H9 (cell line): ENCODE data around the gene MAGI3. TPM values are rescaled to one million over a fixed set of nuclear protein-coding genes. Genes with fewer than 3 reads are reported as not detected.
"Not testable (repeated sequence)": the region's sequence is repeated elsewhere in the genome, so short reads cannot be mapped to it uniquely, and the experiment has no call there.

ENCODE experiments used
- DNase-seq: peaks from one replicate; pipeline ENCODE4 v3.0.0-alpha.2; 2017
- H2AFZ ChIP-seq: one replicate; pipeline ENCODE4 v1.6.1; 2013; ENCODE audit warnings: mild to moderate bottlenecking, low read length, control low read depth, moderate library complexity
- H2AK5ac ChIP-seq: 2 replicates; pipeline ENCODE4 v1.6.1; 2013; ENCODE audit warnings: low read length, control low read depth, mixed read lengths; ENCODE audit not compliant: insufficient read length
- H2BK120ac ChIP-seq: one replicate; pipeline ENCODE4 v1.6.1; 2013; ENCODE audit warnings: low read depth, mild to moderate bottlenecking, low read length, control low read depth, inconsistent platforms; ENCODE audit not compliant: poor library complexity, severe bottlenecking
- H2BK12ac ChIP-seq: 2 replicates; pipeline ENCODE4 v1.6.1; 2013; ENCODE audit warnings: low read length, control low read depth, mixed read lengths, low read depth; ENCODE audit not compliant: insufficient read length
- H2BK15ac ChIP-seq: 2 replicates; pipeline ENCODE4 v1.6.1; 2013; ENCODE audit warnings: low read depth, low read length, control low read depth
- H2BK20ac ChIP-seq: one replicate; pipeline ENCODE4 v1.6.1; 2013; ENCODE audit warnings: low read depth, mild to moderate bottlenecking, low read length, control low read depth, inconsistent platforms; ENCODE audit not compliant: poor library complexity, severe bottlenecking
- H2BK5ac ChIP-seq: 2 replicates; pipeline ENCODE4 v1.6.1; 2013; ENCODE audit warnings: low read length, control low read depth, mixed read lengths; ENCODE audit not compliant: insufficient read length
- H3K14ac ChIP-seq: 2 replicates; pipeline ENCODE4 v1.6.1; 2013; ENCODE audit warnings: low read length, control low read depth; ENCODE audit not compliant: insufficient read depth
- H3K18ac ChIP-seq: 2 replicates; pipeline ENCODE4 v1.6.1; 2013; ENCODE audit warnings: low read depth, mild to moderate bottlenecking, mixed read lengths, low read length, control low read depth; ENCODE audit not compliant: insufficient read length
- H3K23ac ChIP-seq: 2 replicates; pipeline ENCODE4 v1.6.1; 2013; ENCODE audit warnings: low read length, control low read depth, mixed read lengths, low read depth; ENCODE audit not compliant: insufficient read length
- H3K23me2 ChIP-seq: 2 replicates; pipeline ENCODE4 v1.6.1; 2013; ENCODE audit warnings: low read depth, mild to moderate bottlenecking, mixed read lengths, low read length, control low read depth; ENCODE audit not compliant: insufficient read length, poor library complexity, severe bottlenecking
- H3K27ac ChIP-seq: 2 replicates; pipeline ENCODE4 v1.5.1; 2013; ENCODE audit warnings: low read length, control low read depth, mixed read lengths, low read depth; ENCODE audit not compliant: insufficient read length
- H3K27me3 ChIP-seq: 2 replicates; pipeline ENCODE4 v1.6.1; 2013; ENCODE audit warnings: low read length, control low read depth, inconsistent platforms; ENCODE audit not compliant: insufficient read depth
- H3K4ac ChIP-seq: 2 replicates; pipeline ENCODE4 v1.6.1; 2013; ENCODE audit warnings: low read depth, mild to moderate bottlenecking, control low read depth, inconsistent platforms, low read length, moderate library complexity
- H3K4me1 ChIP-seq: 2 replicates; pipeline ENCODE4 v1.6.1; 2013; ENCODE audit warnings: low read length, control low read depth, inconsistent platforms; ENCODE audit not compliant: insufficient read depth
- H3K4me2 ChIP-seq: 2 replicates; pipeline ENCODE4 v1.6.1; 2013; ENCODE audit warnings: low read length, control low read depth, mixed read lengths; ENCODE audit not compliant: insufficient read length, insufficient read depth
- H3K56ac ChIP-seq: 2 replicates; pipeline ENCODE4 v1.6.1; 2013; ENCODE audit warnings: low read depth, mild to moderate bottlenecking, mixed read lengths, low read length, control low read depth; ENCODE audit not compliant: insufficient read length
- H3K79me1 ChIP-seq: 2 replicates; pipeline ENCODE4 v1.6.1; 2013; ENCODE audit warnings: low read depth, mild to moderate bottlenecking, moderate library complexity, low read length, control low read depth, inconsistent platforms; ENCODE audit not compliant: insufficient read depth, poor library complexity, severe bottlenecking
- H3K79me2 ChIP-seq: 2 replicates; pipeline ENCODE4 v1.6.1; 2013; ENCODE audit warnings: low read length, control low read depth, inconsistent platforms; ENCODE audit not compliant: insufficient read depth
- H3K9ac ChIP-seq: 2 replicates; pipeline ENCODE4 v1.6.1; 2013; ENCODE audit warnings: low read length, control low read depth, mixed read lengths; ENCODE audit not compliant: insufficient read length; ENCODE audit errors: extremely low read depth
- H3K9me3 ChIP-seq: one replicate; pipeline ENCODE4 v1.6.1; 2013; ENCODE audit warnings: low read depth, low read length, inconsistent platforms; ENCODE audit not compliant: control insufficient read depth
- H3T11ph ChIP-seq: one replicate; pipeline ENCODE4 v1.6.1; 2013; ENCODE audit warnings: mild to moderate bottlenecking, low read length, control low read depth, inconsistent platforms
- H4K20me1 ChIP-seq: one replicate; pipeline ENCODE4 v1.6.1; 2013; ENCODE audit not compliant: control insufficient read depth, insufficient read length, insufficient read depth
- H4K5ac ChIP-seq: 2 replicates; pipeline ENCODE4 v1.6.1; 2013; ENCODE audit warnings: low read depth, mild to moderate bottlenecking, mixed read lengths, low read length, control low read depth; ENCODE audit not compliant: insufficient read length
- H4K8ac ChIP-seq: replicated peaks from 2 replicates; pipeline ENCODE4 v1.6.1; 2013; ENCODE audit warnings: low read length, control low read depth, mixed read lengths, low read depth; ENCODE audit not compliant: insufficient read length
- H4K91ac ChIP-seq: 2 replicates; pipeline ENCODE4 v1.6.1; 2013; ENCODE audit warnings: low read depth, mild to moderate bottlenecking, moderate library complexity, mixed read lengths, low read length, control low read depth; ENCODE audit not compliant: insufficient read length
- H3K27ac Mint-ChIP-seq, 3 experiments: 2 replicates in 2 of 3; 3 replicates in 1 of 3; pipeline ENCODE4 v1.8.0; 2020 to 2021; ENCODE audit warnings: mixed read lengths in 3 of 3, mild to moderate bottlenecking in 1 of 3, moderate library complexity in 1 of 3
- H3K27me3 Mint-ChIP-seq: 2 replicates; pipeline ENCODE4 v1.8.0; 2021; ENCODE audit warnings: low read depth, mild to moderate bottlenecking, moderate library complexity, mixed read lengths
- H3K36me3 Mint-ChIP-seq, 3 experiments: 2 replicates in 2 of 3; 3 replicates in 1 of 3; pipeline ENCODE4 v1.8.0; 2020 to 2021; ENCODE audit warnings: low read depth in 3 of 3, mixed read lengths in 3 of 3; ENCODE audit not compliant: insufficient read depth in 1 of 3
- H3K4me1 Mint-ChIP-seq, 2 experiments: 2 replicates each; pipeline ENCODE4 v1.8.0; 2020; ENCODE audit warnings: mixed read lengths in 2 of 2
- H3K4me3 Mint-ChIP-seq, 2 experiments: 2 replicates in 1 of 2; 3 replicates in 1 of 2; pipeline ENCODE4 v1.8.0; 2020 to 2021; ENCODE audit warnings: mild to moderate bottlenecking in 2 of 2, mixed read lengths in 2 of 2, moderate library complexity in 1 of 2
- H3K9me3 Mint-ChIP-seq, 2 experiments: 2 replicates in 1 of 2; 3 replicates in 1 of 2; pipeline ENCODE4 v1.8.0; 2020; ENCODE audit warnings: mild to moderate bottlenecking in 2 of 2, mixed read lengths in 2 of 2, moderate library complexity in 1 of 2
- CTCF ChIP-seq: fragments of 200-600 bp; sonication (generic); conservative IDR thresholded peaks from 3 replicates; pipeline ENCODE4 v1.8.0; 2021; ENCODE audit warnings: antibody characterized with exemption, mild to moderate bottlenecking
- WGBS: extraction: QIAGEN DNeasy Blood & Tissue Kit; methylation state at CpG from one replicate; pipeline ENCODE4 v1.1.7; 2013; ENCODE audit warnings: missing lambda C conversion rate, low lambda C conversion rate, mixed read lengths; ENCODE audit not compliant: insufficient read length; ENCODE audit errors: extremely low coverage; 5-methylcytosine and 5-hydroxymethylcytosine counted together
- total RNA-seq: library from RNA; stranded (reverse); gene quantifications from 2 replicates; pipeline ENCODE4 v1.2.1, GENCODE V29; 2021

Gene MAGI3
- total RNA-seq, 1 experiment from 2014 or later: 8.2 TPM

- Histone ChIP-seq H3K56ac (no peak overlapping the region), H4K91ac (no peak overlapping the region), H3K23me2 (no peaks in the 10 kb centered on the region), H2BK20ac (no peak overlapping the region), H3K23ac (no peak overlapping the region), H4K20me1 (no peaks in the 10 kb centered on the region), H3K27me3 (no peaks in the 10 kb centered on the region), H3K4me1 (no peaks in the 10 kb centered on the region), H3K18ac (no peak overlapping the region), H3K79me1 (no peaks in the 10 kb centered on the region), H3K27ac (no peak overlapping the region), H2BK5ac (no peak overlapping the region), H3K4ac (no peak overlapping the region), H3K4me2 (no peak overlapping the region), H3T11ph (no peak overlapping the region), H2AK5ac (no peak overlapping the region), H3K9ac (no peak overlapping the region), H3K9me3 (no peaks in the 10 kb centered on the region), H2AFZ (no peak overlapping the region), H4K5ac (no peak overlapping the region), H2BK12ac (no peak overlapping the region), H2BK120ac (no peak overlapping the region), H3K79me2 (no peaks in the 10 kb centered on the region), H3K14ac (no peak overlapping the region), H2BK15ac (no peak overlapping the region), H4K8ac (no peak overlapping the region)
- DNase-seq: no peak
- Mint-ChIP-seq H3K27ac (no peak overlapping the region), H3K9me3 (peaks cover 13 to 16% of the 10 kb centered on the region in 2 experiments), H3K36me3 (peaks cover 18 to 32% (median 22%) of the 10 kb centered on the region in 3 experiments), H3K27me3 (no peaks in the 10 kb centered on the region), H3K4me1 (peaks cover 6% of the 10 kb centered on the region in 2 experiments; a peak in 2 of 4 replicates), H3K4me3 (no peak overlapping the region)
- WGBS: no CpG with 5 or more reads among the region's 4 CpGs
- no peak for TF ChIP-seq CTCF
Measured at GRCh38 chr1:113593550-113594297, 203.4 kb downstream of the MAGI3 start.

- H2BK12ac ChIP-seq, H3K27ac ChIP-seq, H3K4ac ChIP-seq, H2BK20ac ChIP-seq, H3K23ac ChIP-seq, H2AK5ac ChIP-seq, H4K5ac ChIP-seq, H2BK120ac ChIP-seq, H3K4me2 ChIP-seq, DNase-seq, H4K91ac ChIP-seq, H3K14ac ChIP-seq, H4K20me1 ChIP-seq, H3K4me3 Mint-ChIP-seq, H3K79me1 ChIP-seq, H4K8ac ChIP-seq, H3K9ac ChIP-seq, H3K27ac Mint-ChIP-seq, H3K23me2 ChIP-seq, H2AFZ ChIP-seq, H2BK5ac ChIP-seq, H2BK15ac ChIP-seq, H3K4me1 ChIP-seq, H3K27me3 Mint-ChIP-seq, H3K4me1 Mint-ChIP-seq, H3T11ph ChIP-seq, H3K79me2 ChIP-seq, H3K18ac ChIP-seq, H3K9me3 Mint-ChIP-seq, H3K56ac ChIP-seq, H3K9me3 ChIP-seq, H3K27me3 ChIP-seq, H3K36me3 Mint-ChIP-seq: not testable (repeated sequence)
- WGBS: no CpG with 5 or more reads among the region's 5 CpGs
Measured at GRCh38 chr1:113604466-113604865, 214.2 kb downstream of the MAGI3 start.
